ENCODE results near the gene MED29.

GRCh38 chr19:39342647-39343305 is 48.4 kb upstream of the MED29 start:
- TF ChIP-seq POLR2A (IDR thresholded peaks at IDR 0.05; ENCODE audit: low read length) (no peak), GATA1 (IDR thresholded peaks at IDR 0.05; ENCODE audit: low read depth, low read length) (no peak)

Measured in erythroblast (primary cell).